Ishikawa (cell line): ENCODE results near the gene FOXP4.

ENCODE experiments used
- CREB1 ChIP-seq: IDR thresholded peaks from 2 replicates; pipeline ENCODE4 v1.6.1; 2012; ENCODE audit warnings: low read depth
- EP300 ChIP-seq: IDR thresholded peaks from 2 replicates; pipeline ENCODE4 v1.6.1; 2012; ENCODE audit warnings: borderline replicate concordance
- MAX ChIP-seq: IDR thresholded peaks from 2 replicates; pipeline ENCODE4 v1.6.1; 2012
- NFIC ChIP-seq: IDR thresholded peaks from 2 replicates; pipeline ENCODE4 v1.6.1; 2012
- RAD21 ChIP-seq: IDR thresholded peaks from 2 replicates; pipeline ENCODE4 v1.6.1; 2012; ENCODE audit warnings: low read depth
- REST ChIP-seq: IDR thresholded peaks from 2 replicates; pipeline ENCODE4 v1.6.1; 2012; ENCODE audit warnings: low read depth, mild to moderate bottlenecking
- USF1 ChIP-seq: IDR thresholded peaks from 2 replicates; pipeline ENCODE4 v1.6.1; 2012
- YY1 ChIP-seq: IDR thresholded peaks from 2 replicates; pipeline ENCODE4 v1.6.1; 2012; ENCODE audit warnings: low read depth
- ZBTB7A ChIP-seq: IDR thresholded peaks from 2 replicates; pipeline ENCODE4 v1.6.1; 2012; ENCODE audit warnings: low read depth

GRCh38 chr6:41560431-41561192 is 14.4 kb downstream of the FOXP4 start:
- no peak for TF ChIP-seq REST
- TF ChIP-seq RAD21, result no peak
- no peak for TF ChIP-seq NFIC
- TF ChIP-seq USF1, result no peak
- TF ChIP-seq CREB1, result no peak
- TF ChIP-seq MAX, result no peak
- TF ChIP-seq EP300, result no peak
- TF ChIP-seq ZBTB7A, result no peak
- no peak for TF ChIP-seq YY1
